Subcutaneous adipose tissue (tissue), 4 donors: ENCODE results near the gene KIFC3. TPM values are rescaled to one million over a fixed set of nuclear protein-coding genes. Genes with fewer than 3 reads are reported as not detected.

Experiments
- CTCF ChIP-seq: fragments of 450-650 bp; IDR thresholded peaks from one replicate; pipeline ENCODE4 v1.5.1; 2016; ENCODE audit warnings: low read depth, mild to moderate bottlenecking, control low read depth, antibody characterized with exemption, moderate library complexity
- total RNA-seq, 4 donors: library from RNA; depleted of rRNA; stranded (reverse); fragments of >200 nt; gene quantifications; one replicate each; pipeline ENCODE4 v1.1.0, GENCODE V29; 2016

The KIFC3 gene
- total RNA-seq, 4 donors from 2014 or later: 17.9 to 58.8 (median 28.7) TPM

GRCh38 chr16:57760357-57761160, 41.7 kb downstream of the KIFC3 start:
- no peak for TF ChIP-seq CTCF

- no peak for TF ChIP-seq CTCF
These were observed 42.5 kb downstream of the KIFC3 start for GRCh38 chr16:57759541-57760356.

GRCh38 chr16:57759131-57759530, 43.2 kb downstream of the KIFC3 start:
- TF ChIP-seq CTCF: no peak

GRCh38 chr16:57758331-57759117, 43.8 kb downstream of the KIFC3 start:
- TF ChIP-seq CTCF: no peak

GRCh38 chr16:57757883-57758282, 44.4 kb downstream of the KIFC3 start:
- no peak for TF ChIP-seq CTCF

- no peak for TF ChIP-seq CTCF
These were observed 44.9 kb downstream of the KIFC3 start for GRCh38 chr16:57757326-57757786.
